AG04449 (cell line): ENCODE measurements around the gene TMEM229B.

Experiments used
- CTCF ChIA-PET: fragments of 350-600 bp; formaldehyde crosslinking; extraction: SDS; loops from one replicate; lab custom pipeline; 2021; ENCODE audit warnings: antibody characterized with exemption; lab: Yijun Ruan, JAX
- POLR2A ChIA-PET: fragments of 400-600, 350-600 bp; formaldehyde crosslinking; extraction: SDS; loops from one replicate; lab custom pipeline; 2020; ENCODE audit warnings: antibody characterized with exemption, inconsistent platforms; lab: Yijun Ruan, JAX
- DNase-seq: peaks from one replicate; pipeline ENCODE4 v3.0.0-alpha.2; 2010; ENCODE audit warnings: low read depth, low spot score
- H3K4me3 ChIP-seq: 2 replicates; pipeline ENCODE4 v1.5.1; 2011; ENCODE audit warnings: low read depth, mild to moderate bottlenecking, control low read depth, low read length
- CTCF ChIP-seq: IDR thresholded peaks from one replicate; pipeline ENCODE4 v1.5.1; 2011; ENCODE audit warnings: mild to moderate bottlenecking, moderate library complexity, low read length, control low read depth, inconsistent platforms; ENCODE audit not compliant: insufficient read depth; ENCODE audit errors: missing control alignments

The TMEM229B gene

GRCh38 chr14:67525389-67525788, 36.9 kb upstream of the TMEM229B start:
- H3K4me3 ChIP-seq, result no peak overlapping the region
- no peak for TF ChIP-seq CTCF
- no peak for DNase-seq
- ChIA-PET POLR2A (no interaction called here), CTCF (interaction anchor here (1.0 to 5.7 kb wide), 16 partner anchors 13 to 179 kb away, joined by 3 to 80 read pairs (median 8); partner anchors contain the start of gene RDH12)

DNA sequence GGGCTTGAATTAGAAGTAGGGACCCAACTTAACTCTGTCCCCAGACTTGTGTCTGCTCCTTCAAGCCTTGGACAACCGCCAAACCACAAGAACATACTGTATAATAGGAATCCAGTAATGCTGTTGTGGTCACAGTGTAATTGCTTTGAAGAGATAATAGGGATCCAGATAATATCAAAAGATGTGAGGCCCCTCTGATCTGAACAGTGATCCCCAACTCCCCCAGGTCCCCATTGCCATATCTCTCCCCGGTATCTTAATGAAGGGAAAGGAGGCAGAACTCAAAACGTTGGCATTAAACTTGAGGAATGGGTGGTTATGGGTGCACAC, 36.1 kb upstream of the TMEM229B start:
- DNase-seq, result no peak
- TF ChIP-seq CTCF, result no peak
- CTCF ChIA-PET, result interaction anchor here (1.0 to 5.7 kb wide), 6 partner anchors 18 to 180 kb away, joined by 3 to 80 read pairs (median 18); partner anchors contain the start of gene RDH12
- POLR2A ChIA-PET, result no interaction called here
- H3K4me3 ChIP-seq, result no peak overlapping the region

- no peak for TF ChIP-seq CTCF
- CTCF ChIA-PET, result interaction anchor here (1.0 to 5.7 kb wide), 5 partner anchors 19 to 181 kb away, joined by 3 to 80 read pairs (median 5); partner anchors contain the start of gene RDH12
- DNase-seq, result no peak
- POLR2A ChIA-PET, result no interaction called here
- no peak overlapping the region for H3K4me3 ChIP-seq
Observed at GRCh38 chr14:67523764-67524633, 35.5 kb upstream of the TMEM229B start.

- no peak for TF ChIP-seq CTCF
- H3K4me3 ChIP-seq, result no peak overlapping the region
- CTCF ChIA-PET, result no interaction called here
- POLR2A ChIA-PET, result no interaction called here
- no peak for DNase-seq
Observed at GRCh38 chr14:67522270-67522669, 33.7 kb upstream of the TMEM229B start.

DNA sequence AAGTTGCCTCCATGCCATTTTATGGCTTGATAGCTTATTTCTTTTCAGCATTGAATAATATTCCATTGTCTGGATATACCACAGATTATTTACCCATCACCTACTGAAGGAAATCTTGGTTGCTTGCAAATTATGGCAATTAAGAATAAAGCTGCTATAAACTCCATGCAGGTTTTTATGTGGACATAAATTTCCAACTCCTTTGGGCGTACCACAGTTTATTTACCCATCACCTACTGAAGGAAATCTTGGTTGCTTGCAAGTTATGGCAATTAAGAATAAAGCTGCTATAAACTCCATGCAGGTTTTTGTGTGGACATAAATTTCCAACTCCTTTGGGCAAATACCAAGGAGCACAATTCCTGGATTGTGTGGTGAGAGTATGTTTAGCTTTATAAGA, 32.0 kb upstream of the TMEM229B start:
- DNase-seq, result no peak
- CTCF ChIA-PET, result interaction anchor here (1.1 to 1.4 kb wide), 4 partner anchors 12 to 93 kb away, joined by 3 to 5 read pairs (median 4); partner anchors contain the start of genes PIGH and PLEKHH1
- H3K4me3 ChIP-seq, result no peak overlapping the region
- POLR2A ChIA-PET, result no interaction called here
- TF ChIP-seq CTCF, result no peak

GRCh38 chr14:67519406-67519805, 30.9 kb upstream of the TMEM229B start:
- DNase-seq, result no peak
- no peak for TF ChIP-seq CTCF
- no peak overlapping the region for H3K4me3 ChIP-seq
- CTCF ChIA-PET, result interaction anchor here (0.8 to 1.4 kb wide), 2 partner anchors 9 to 12 kb away, joined by 3 read pairs; no protein-coding TSS in a partner anchor
- POLR2A ChIA-PET, result no interaction called here
